IPS-18c (cell line): Measurements from ENCODE around the gene ARRDC4.
A peak's percentile ranks its signal among the peaks of the same experiment; 100 is the strongest.

Experiments used
- H3K4me3 ChIP-seq: 2 replicates; pipeline ENCODE4 v1.7.0; 2013; ENCODE audit warnings: low read depth, mild to moderate bottlenecking, low read length, moderate library complexity; ENCODE audit not compliant: insufficient read depth
- H3K9me3 ChIP-seq: one replicate; pipeline ENCODE4 v1.6.1; 2013; ENCODE audit warnings: mild to moderate bottlenecking, low read length, moderate library complexity; ENCODE audit not compliant: control insufficient read depth, insufficient read depth

Gene ARRDC4

DNA sequence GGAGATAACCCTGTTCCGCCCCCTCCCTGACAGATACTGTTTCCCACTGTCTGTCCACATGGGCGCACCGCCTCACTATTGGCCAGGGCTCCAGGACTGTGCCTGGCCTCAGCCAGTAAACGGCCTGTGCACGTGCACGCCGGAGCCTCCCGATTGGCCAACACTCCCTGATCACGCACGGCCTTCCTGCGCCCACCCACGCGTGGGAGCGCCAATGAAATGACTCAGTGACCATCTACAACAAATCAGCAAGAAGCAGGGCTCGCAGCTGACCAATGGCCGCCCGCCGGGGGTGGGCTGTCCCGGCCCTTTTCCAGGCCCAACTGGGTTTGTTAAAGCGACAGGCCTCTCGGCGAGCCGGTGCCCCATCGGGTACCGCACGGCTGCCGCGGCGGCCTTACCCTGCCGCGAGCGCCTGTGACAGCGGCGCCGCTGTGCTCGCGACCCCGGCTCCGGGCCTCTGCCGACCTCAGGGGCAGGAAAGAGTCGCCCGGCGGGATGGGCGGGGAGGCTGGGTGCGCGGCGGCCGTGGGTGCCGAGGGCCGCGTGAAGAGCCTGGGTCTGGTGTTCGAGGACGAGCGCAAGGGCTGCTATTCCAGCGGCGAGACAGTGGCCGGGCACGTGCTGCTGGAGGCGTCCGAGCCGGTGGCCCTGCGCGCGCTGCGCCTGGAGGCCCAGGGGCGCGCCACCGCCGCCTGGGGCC, at the start of gene ARRDC4:
TSS of gene ARRDC4 (plus strand) at position 340 of the 703 bp plus-strand sequence. CDS start at position 499, 159 bp downstream.
- peak within 1 kb of the TSS; percentile 69 for H3K4me3 ChIP-seq
- peaks cover 2% of the 10 kb centered on the region for H3K9me3 ChIP-seq

DNA sequence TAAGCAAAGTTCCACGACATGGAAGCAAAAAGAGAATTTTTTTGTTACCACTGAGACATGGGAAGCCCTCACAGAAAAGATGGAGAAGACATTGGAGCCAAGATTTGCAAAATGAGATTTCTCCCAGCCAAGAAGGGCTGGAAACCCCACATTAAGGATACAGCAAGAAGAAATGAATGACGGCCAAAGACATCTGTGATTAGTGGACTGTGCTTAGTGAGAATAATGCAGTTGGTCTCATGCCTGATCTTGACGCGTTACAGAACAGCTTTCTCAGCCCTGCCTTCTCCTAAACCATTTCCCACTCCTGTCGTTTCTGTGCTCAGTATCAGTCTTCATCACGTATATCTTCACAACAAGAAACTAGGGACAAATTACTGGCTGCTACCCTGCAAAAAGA, 45.8 kb upstream of the ARRDC4 start:
- no peaks in the 10 kb centered on the region for H3K9me3 ChIP-seq
- no peak overlapping the region for H3K4me3 ChIP-seq

DNA sequence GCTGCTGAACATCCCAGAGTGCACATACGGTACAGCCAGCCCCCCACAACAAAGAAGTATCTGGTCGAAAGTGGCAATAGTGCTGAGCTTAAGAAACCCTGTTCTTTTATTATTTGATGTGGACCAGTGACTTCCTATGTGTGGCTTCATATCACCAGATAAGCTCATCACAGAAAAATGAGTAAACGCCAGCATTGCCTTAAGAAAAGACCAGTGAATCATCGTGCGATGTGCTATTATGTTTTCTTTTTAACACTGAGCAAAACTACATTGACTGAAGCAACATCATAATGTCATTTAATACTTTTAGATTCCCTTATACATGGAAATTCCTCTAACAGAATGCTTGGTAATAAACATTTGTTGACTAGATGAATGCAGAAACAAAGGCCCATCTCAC, 45.2 kb upstream of the ARRDC4 start:
- H3K4me3 ChIP-seq: no peak overlapping the region
- no peaks in the 10 kb centered on the region for H3K9me3 ChIP-seq

DNA sequence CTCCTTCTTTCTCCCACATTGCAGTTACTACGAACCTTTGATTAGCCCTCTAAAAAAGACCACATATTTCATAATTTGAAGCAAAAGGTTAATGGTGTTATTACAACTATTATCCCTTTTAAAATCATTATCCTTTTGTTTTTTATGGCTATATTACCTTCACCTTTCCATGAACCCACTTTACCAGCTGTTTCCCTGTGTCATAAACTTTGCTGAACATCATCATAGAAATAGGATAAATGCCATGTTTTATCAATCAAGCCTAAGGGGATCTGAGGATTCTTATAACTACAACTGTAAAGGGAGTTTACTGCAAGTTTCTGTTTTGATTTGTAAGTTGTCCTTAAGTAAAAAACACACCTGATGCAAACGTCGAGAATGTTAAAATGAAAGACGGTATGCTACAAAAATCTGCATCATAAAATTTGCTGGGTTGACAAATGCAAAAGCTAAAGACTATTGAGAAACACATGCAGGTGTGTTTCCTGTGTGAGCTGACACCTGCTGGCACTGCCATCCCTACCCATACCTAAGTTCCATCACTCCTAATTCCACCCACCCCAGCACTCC, 39.1 kb upstream of the ARRDC4 start:
- H3K4me3 ChIP-seq: no peak overlapping the region
- no peaks in the 10 kb centered on the region for H3K9me3 ChIP-seq

GRCh38 chr15:97929456-97930229, 30.9 kb upstream of the ARRDC4 start:
- Histone ChIP-seq H3K4me3 (no peak overlapping the region), H3K9me3 (peaks cover 3% of the 10 kb centered on the region)

- Histone ChIP-seq H3K4me3 (no peak overlapping the region), H3K9me3 (peaks cover 5% of the 10 kb centered on the region)
These were observed 30.3 kb upstream of the ARRDC4 start for GRCh38 chr15:97930230-97930629.

- H3K4me3 ChIP-seq: no peak overlapping the region
- H3K9me3 ChIP-seq: peaks cover 5% of the 10 kb centered on the region
These were observed 29.2 kb upstream of the ARRDC4 start for GRCh38 chr15:97931314-97931713.

DNA sequence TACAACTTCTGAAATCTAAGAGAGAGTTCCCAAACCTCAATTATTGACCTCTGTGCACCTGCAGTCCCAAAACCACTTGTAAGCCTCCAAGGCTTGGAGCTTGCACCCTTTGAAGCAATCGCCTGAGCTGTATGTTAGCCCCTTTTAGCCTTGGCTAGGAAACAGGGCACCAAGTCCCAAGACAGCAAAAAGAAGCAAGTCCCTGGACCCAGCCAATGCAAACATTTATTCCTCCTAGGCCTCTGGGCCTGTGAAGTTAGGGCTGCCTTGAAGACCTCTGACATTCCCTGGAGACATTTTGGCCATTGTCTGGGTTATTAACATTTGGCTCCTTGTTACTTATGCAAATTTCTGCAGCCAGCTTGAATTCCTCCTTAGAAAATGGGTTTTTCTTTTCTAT, 26.9 kb upstream of the ARRDC4 start:
- H3K4me3 ChIP-seq: no peak overlapping the region
- H3K9me3 ChIP-seq: peaks cover 5% of the 10 kb centered on the region

DNA sequence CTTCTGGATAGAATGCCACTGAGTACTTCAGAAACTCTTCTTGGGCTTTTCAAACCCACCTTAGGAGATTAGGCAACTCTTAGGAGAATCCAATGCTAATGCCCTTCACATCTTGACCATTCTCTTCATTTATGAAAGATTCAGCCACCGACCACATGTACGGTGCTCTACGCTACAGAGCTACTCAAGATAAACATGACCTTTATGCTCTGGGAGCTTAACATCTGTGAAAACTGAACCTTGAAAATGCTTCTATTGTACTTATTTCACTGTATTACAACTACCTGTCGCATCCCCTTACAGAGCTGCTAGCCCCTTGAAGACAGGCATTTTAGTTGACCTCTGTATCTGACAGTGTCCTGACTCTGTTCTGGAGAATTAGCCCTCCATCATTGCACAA, 19.5 kb upstream of the ARRDC4 start:
- H3K4me3 ChIP-seq: no peak overlapping the region
- no peaks in the 10 kb centered on the region for H3K9me3 ChIP-seq

DNA sequence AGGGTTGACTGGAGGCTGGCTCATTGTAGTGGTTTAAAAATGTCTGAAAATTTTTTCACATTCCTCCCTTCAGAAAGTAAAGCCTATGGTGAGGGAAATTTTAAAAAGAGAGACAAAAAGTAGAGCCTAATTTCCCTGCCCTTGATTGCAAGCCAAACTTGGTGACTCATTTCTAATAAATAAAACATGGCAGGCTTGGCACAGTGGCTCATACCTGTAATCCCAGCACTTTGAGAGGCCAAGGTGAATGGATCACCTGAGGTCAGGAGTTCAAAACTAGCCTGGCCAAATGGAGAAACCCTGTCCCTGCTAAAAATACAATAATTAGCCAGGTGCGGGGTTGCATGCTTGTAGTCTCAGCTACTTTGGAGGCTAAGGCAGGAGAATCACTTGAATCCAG, 18.9 kb upstream of the ARRDC4 start:
- H3K9me3 ChIP-seq: no peaks in the 10 kb centered on the region
- no peak overlapping the region for H3K4me3 ChIP-seq

DNA sequence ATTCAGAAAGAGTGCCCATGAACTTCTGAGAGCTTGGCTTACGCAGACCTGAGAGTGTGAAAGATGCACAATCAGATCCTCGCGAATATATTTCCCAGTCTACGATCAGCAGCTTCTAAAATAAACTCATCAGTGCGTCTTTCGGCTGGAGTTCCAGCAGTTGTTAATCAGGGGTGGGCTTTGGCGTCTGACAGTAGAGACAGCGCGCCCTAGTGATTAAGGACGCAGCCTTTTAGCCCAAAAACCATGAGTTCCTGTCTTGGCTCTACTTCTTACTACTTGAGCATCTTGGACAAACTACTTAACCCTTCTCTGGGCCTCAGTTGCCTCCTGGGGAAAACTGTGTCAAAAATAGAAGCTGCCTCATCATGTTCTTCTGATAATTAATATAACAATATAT, 15.8 kb upstream of the ARRDC4 start:
- peaks cover 2% of the 10 kb centered on the region for H3K9me3 ChIP-seq
- no peak overlapping the region for H3K4me3 ChIP-seq

- Histone ChIP-seq H3K9me3 (peaks cover 2% of the 10 kb centered on the region), H3K4me3 (no peak overlapping the region)
These were observed 12.8 kb upstream of the ARRDC4 start for GRCh38 chr15:97947465-97948260.

GRCh38 chr15:97953254-97953653, 7.2 kb upstream of the ARRDC4 start:
- Histone ChIP-seq H3K4me3 (no peak overlapping the region), H3K9me3 (peaks cover 2% of the 10 kb centered on the region)

DNA sequence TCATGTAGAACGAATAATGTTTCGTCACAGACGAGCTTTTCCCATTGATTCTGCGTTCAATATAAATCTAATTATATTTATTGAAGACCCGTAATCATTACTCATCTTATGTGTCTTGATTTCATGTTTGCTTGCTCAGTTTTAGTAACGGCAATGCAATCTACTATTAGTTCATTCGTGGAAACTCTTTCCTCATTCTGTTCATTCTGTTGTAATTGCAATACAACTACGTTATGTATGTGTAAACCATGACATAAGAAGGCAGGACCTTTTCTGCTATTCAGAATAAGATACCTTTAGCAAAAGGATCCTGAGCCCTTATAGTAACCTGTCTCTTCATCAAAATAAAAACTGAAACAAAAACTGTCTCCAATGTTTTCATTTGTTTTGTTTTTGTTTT, 6.8 kb upstream of the ARRDC4 start:
- Histone ChIP-seq H3K4me3 (no peak overlapping the region), H3K9me3 (peaks cover 2% of the 10 kb centered on the region)

GRCh38 chr15:97955035-97955434, 5.5 kb upstream of the ARRDC4 start:
- peaks cover 2% of the 10 kb centered on the region for H3K9me3 ChIP-seq
- no peak overlapping the region for H3K4me3 ChIP-seq

DNA sequence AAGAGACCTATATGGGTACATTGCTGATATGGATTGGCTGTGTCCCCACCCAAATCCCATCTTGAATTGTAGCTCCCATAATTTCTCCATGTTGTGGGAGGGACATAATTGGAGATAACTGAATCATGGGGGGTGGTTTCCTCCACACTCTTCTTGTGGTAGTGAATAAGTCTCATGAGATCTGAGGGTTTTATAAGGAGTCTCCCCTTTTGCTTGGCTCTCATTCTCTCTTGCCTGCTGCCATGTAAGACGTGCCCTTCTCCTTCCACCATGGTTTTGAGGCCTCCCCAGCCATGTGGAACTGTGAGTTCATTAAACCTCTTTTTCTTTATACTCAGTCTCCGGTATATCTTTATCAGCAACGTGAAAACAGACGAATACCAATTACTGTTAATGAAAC, 5.0 kb upstream of the ARRDC4 start:
- peaks cover 2% of the 10 kb centered on the region for H3K9me3 ChIP-seq

GRCh38 chr15:97959724-97960363, 659 bp upstream of the ARRDC4 start:
- Histone ChIP-seq H3K9me3 (peaks cover 2% of the 10 kb centered on the region), H3K4me3 (peak overlapping the region; percentile 20; the same call in 1 of the 2 replicates)

More for the DNA sequence above, 5.0 kb upstream of the ARRDC4 start:
- H3K4me3 ChIP-seq: no peak overlapping the region
